ENCODE measurements around the gene AHSP. TPM values are rescaled to one million over a fixed set of nuclear protein-coding genes. Genes with fewer than 3 reads are reported as not detected.

AHSP gene
- total and polyA plus RNA-seq, 10 of the 15 experiments (the other 5 are each of a cell fraction or from before 2014, with no cell fraction given) = not detected

GRCh38 chr16:31505483-31505882 lies 22.2 kb upstream of the AHSP start:
- ATAC-seq = peak; percentile 70
- Histone ChIP-seq H2AFZ (ENCODE audit: control insufficient read depth, low read depth, low read length) (no peak overlapping the region), H3K4me3 (no peak overlapping the region; the same call in 1 of the 2 replicates), H3K4me2 (ENCODE audit: control insufficient read depth, insufficient read depth) (peak overlapping the region; percentile 3), H3K9ac (ENCODE audit: control insufficient read depth, insufficient read depth, low read length) (no peak overlapping the region), H4K20me1 (ENCODE audit: control insufficient read depth, insufficient read depth) (no peaks in the 10 kb centered on the region), H3K9me3 (replicated peaks; ENCODE audit: control insufficient read depth, insufficient read depth, low read length) (no peaks in the 10 kb centered on the region), H3K79me2 (ENCODE audit: control insufficient read depth, insufficient read depth, low read length) (peaks cover 26% of the 10 kb centered on the region), H3K27me3 (replicated peaks in 1 of 2; ENCODE audit: control insufficient read depth in 2 of 2, insufficient read depth in 2 of 2, low read length in 1 of 2) (no peaks in the 10 kb centered on the region), H3K4me1 (ENCODE audit: control insufficient read depth, insufficient read depth, low read length) (peaks cover 14% of the 10 kb centered on the region), H3K27ac (ENCODE audit: control insufficient read depth, insufficient read depth) (peak overlapping the region; percentile 23), H3K36me3 (ENCODE audit: control insufficient read depth in 2 of 2, insufficient read depth in 2 of 2, low read length in 1 of 2) (no peaks in the 10 kb centered on the region; a peak in 1 of 4 replicates)
- CTCF ChIA-PET = interaction anchor here (3.1 kb wide), 1 partner anchor 45 kb away, joined by 25 read pairs; no protein-coding TSS in a partner anchor
- POLR2A ChIA-PET = no interaction called here
- FAIRE-seq = peak; percentile 52
- 1% methylated on average over 4 of the region's 4 CpGs for WGBS (ENCODE audit: insufficient coverage, insufficient replicate concordance, low lambda C conversion rate, missing lambda C conversion rate)
- SMC1A ChIA-PET (ENCODE audit: uncharacterized antibody, unreplicated experiment) = no interaction called here
- BruUV-seq (replicated peaks) = no TSS peak
- intact Hi-C loops (cut with micrococcal nuclease; ENCODE audit: unreplicated experiment) = loop anchor here (5.0 to 10.0 kb wide), 3 partner anchors 48 to 207 kb away; partner anchors contain the start of gene ARMC5
- DNase-seq (ENCODE audit: low read depth, low spot score) = peak; percentile 61
- in situ Hi-C loops (cut with MboI) = no loop called here
- RAD21 ChIA-PET (ENCODE audit: unreplicated experiment) = interaction anchor here (1.1 kb wide), 1 partner anchor 47 kb away, joined by 3 read pairs; the partner anchor contains the start of gene ARMC5
- no peak for TF ChIP-seq SKIL (IDR thresholded peaks at IDR 0.05; ENCODE audit: low read depth, poor library complexity, severe bottlenecking)
- TF ChIP-seq ZBTB11 (CRISPR knock-in tag; IDR thresholded peaks at IDR 0.05) = no peak
- TF ChIP-seq BCLAF1 (IDR thresholded peaks at IDR 0.05) = no peak
- TF ChIP-seq EZH2 (IDR thresholded peaks at IDR 0.05; ENCODE audit: borderline replicate concordance, control insufficient read depth, low read depth, low read length) = no peak
- no peak for TF ChIP-seq EP300 (IDR thresholded peaks at IDR 0.05; ENCODE audit: borderline replicate concordance in 1 of 2, control insufficient read depth in 1 of 2, low read depth in 2 of 2, low read length in 2 of 2)
- TF ChIP-seq CEBPZ (IDR thresholded peaks at IDR 0.05; ENCODE audit: low read depth, low read length) = no peak

Data from GM12878 (cell line).